ENCODE data around the gene IZUMO4. TPM values are rescaled to one million over a fixed set of nuclear protein-coding genes. Genes with fewer than 3 reads are reported as not detected.
A peak's percentile ranks its signal among the peaks of the same experiment; 100 is the strongest.
"Not testable (repeated sequence)": the region's sequence is repeated elsewhere in the genome, so short reads cannot be mapped to it uniquely, and the experiment has no call there.

The IZUMO4 gene
- total and polyA plus RNA-seq, 4 donors: 5.0 to 9.8 (median 7.3) TPM

GRCh38 chr19:2089001-2089711, 7.6 kb upstream of the IZUMO4 start:
- H3K4me3 ChIP-seq: no peak overlapping the region
- H3K9me3 ChIP-seq (ENCODE audit: control insufficient read depth in 4 of 4, insufficient read depth in 3 of 4, low read length in 3 of 4): no peaks in the 10 kb centered on the region
- DNase-seq (peak in 1 of 3 donors; percentile 16), ATAC-seq (ENCODE audit: insufficient read depth, low FRiP score) (no peak)
- 62 to 67% methylated on average over 16 of the region's 16 CpGs for WGBS, 2 donors
- H3K27me3 ChIP-seq (ENCODE audit: control insufficient read depth in 3 of 3, insufficient read depth in 3 of 3, low read length in 2 of 3): no peaks in the 10 kb centered on the region
- H3K4me1 ChIP-seq (ENCODE audit: control insufficient read depth in 5 of 5, insufficient read depth in 5 of 5, low read length in 5 of 5): peaks cover 0 to 24% (median 3%) of the 10 kb centered on the region in 5 donors
- peak overlapping the region in 1 of 2 donors; percentile 91 for H3K27ac ChIP-seq (ENCODE audit: low read depth in 1 of 2, low read length in 1 of 2)
- no peak for TF ChIP-seq CTCF (IDR thresholded peaks at IDR 0.05; ENCODE audit: control extremely low read depth, extremely low read depth)
- no peak overlapping the region for H3K9ac ChIP-seq (ENCODE audit: insufficient read depth in 1 of 2, low read length in 2 of 2)
- H3K36me3 ChIP-seq (ENCODE audit: control insufficient read depth in 4 of 4, insufficient read depth in 4 of 4, low read length in 4 of 4): peaks cover 0 to 4% (median 2%) of the 10 kb centered on the region in 4 donors

- DNase-seq (no peak), ATAC-seq (ENCODE audit: insufficient read depth, low FRiP score) (no peak)
- WGBS, 2 donors: 24 to 57% methylated on average over 2 of the region's 2 CpGs
- no peak overlapping the region for H3K4me3 ChIP-seq
- H3K36me3 ChIP-seq (ENCODE audit: control insufficient read depth in 4 of 4, insufficient read depth in 4 of 4, low read length in 4 of 4): peaks cover 0 to 4% (median 2%) of the 10 kb centered on the region in 4 donors
- H3K4me1 ChIP-seq (ENCODE audit: control insufficient read depth in 5 of 5, insufficient read depth in 5 of 5, low read length in 5 of 5): peaks cover 0 to 24% (median 7%) of the 10 kb centered on the region in 5 donors
- H3K27ac ChIP-seq (ENCODE audit: low read depth in 1 of 2, low read length in 1 of 2): peak overlapping the region in 1 of 2 donors; percentile 91
- no peak overlapping the region for H3K9ac ChIP-seq (ENCODE audit: insufficient read depth in 1 of 2, low read length in 2 of 2)
- no peaks in the 10 kb centered on the region for H3K9me3 ChIP-seq (ENCODE audit: control insufficient read depth in 4 of 4, insufficient read depth in 3 of 4, low read length in 3 of 4)
- TF ChIP-seq CTCF (IDR thresholded peaks at IDR 0.05; ENCODE audit: control extremely low read depth, extremely low read depth): no peak
- no peaks in the 10 kb centered on the region for H3K27me3 ChIP-seq (ENCODE audit: control insufficient read depth in 3 of 3, insufficient read depth in 3 of 3, low read length in 2 of 3)
Measured at GRCh38 chr19:2089727-2090053, 7.0 kb upstream of the IZUMO4 start.

- Histone ChIP-seq H3K4me1 (ENCODE audit: control insufficient read depth in 5 of 5, insufficient read depth in 5 of 5, low read length in 5 of 5) (peaks cover 0 to 23% (median 7%) of the 10 kb centered on the region in 5 donors), H3K27ac (ENCODE audit: low read depth in 1 of 2, low read length in 1 of 2) (peak overlapping the region in 1 of 2 donors; percentile 39)
- not testable (repeated sequence) for H3K27me3 ChIP-seq (ENCODE audit: control insufficient read depth in 3 of 3, insufficient read depth in 3 of 3, low read length in 2 of 3); ATAC-seq (ENCODE audit: insufficient read depth, low FRiP score); DNase-seq; H3K9ac ChIP-seq (ENCODE audit: insufficient read depth in 1 of 2, low read length in 2 of 2); H3K36me3 ChIP-seq (ENCODE audit: control insufficient read depth in 4 of 4, insufficient read depth in 4 of 4, low read length in 4 of 4); H3K4me3 ChIP-seq; H3K9me3 ChIP-seq (ENCODE audit: control insufficient read depth in 4 of 4, insufficient read depth in 3 of 4, low read length in 3 of 4)
- WGBS, 2 donors: 73 to 85% methylated on average over 13 of the region's 13 CpGs
Measured at GRCh38 chr19:2091926-2092525, 4.7 kb upstream of the IZUMO4 start.

- WGBS, 2 donors: 0% methylated on average over 45 to 56 of the region's 56 CpGs
- TF ChIP-seq CTCF (IDR thresholded peaks at IDR 0.05; ENCODE audit: control extremely low read depth, extremely low read depth): peak; percentile 14
- Histone ChIP-seq H3K27ac (ENCODE audit: low read depth in 1 of 2, low read length in 1 of 2) (peak within 1 kb of the TSS; percentile 96 to 98), H3K27me3 (ENCODE audit: control insufficient read depth in 3 of 3, insufficient read depth in 3 of 3, low read length in 2 of 3) (no peaks in the 10 kb centered on the region), H3K9me3 (ENCODE audit: control insufficient read depth in 4 of 4, insufficient read depth in 3 of 4, low read length in 3 of 4) (no peaks in the 10 kb centered on the region), H3K4me1 (ENCODE audit: control insufficient read depth in 5 of 5, insufficient read depth in 5 of 5, low read length in 5 of 5) (peaks cover 0 to 21% (median 5%) of the 10 kb centered on the region in 5 donors), H3K4me3 (peak within 1 kb of the TSS; percentile 65), H3K9ac (ENCODE audit: insufficient read depth in 1 of 2, low read length in 2 of 2) (peak within 1 kb of the TSS; percentile 61 to 73), H3K36me3 (ENCODE audit: control insufficient read depth in 4 of 4, insufficient read depth in 4 of 4, low read length in 4 of 4) (peaks cover 2 to 20% (median 5%) of the 10 kb centered on the region in 4 donors)
- DNase-seq (no peak), ATAC-seq (ENCODE audit: insufficient read depth, low FRiP score) (peak; percentile 77)
Measured at GRCh38 chr19:2096034-2096479, 658 bp upstream of the IZUMO4 start, which contains the start of gene MOB3A. Gene MOB3A (minus strand): TSS chr19:2096326. CDS start chr19:2078560, 17,766 bp downstream.
